ENCODE results near the gene EFCAB9.
"Not testable (repeated sequence)": the region's sequence is repeated elsewhere in the genome, so short reads cannot be mapped to it uniquely, and the experiment has no call there.

Gene EFCAB9

DNA sequence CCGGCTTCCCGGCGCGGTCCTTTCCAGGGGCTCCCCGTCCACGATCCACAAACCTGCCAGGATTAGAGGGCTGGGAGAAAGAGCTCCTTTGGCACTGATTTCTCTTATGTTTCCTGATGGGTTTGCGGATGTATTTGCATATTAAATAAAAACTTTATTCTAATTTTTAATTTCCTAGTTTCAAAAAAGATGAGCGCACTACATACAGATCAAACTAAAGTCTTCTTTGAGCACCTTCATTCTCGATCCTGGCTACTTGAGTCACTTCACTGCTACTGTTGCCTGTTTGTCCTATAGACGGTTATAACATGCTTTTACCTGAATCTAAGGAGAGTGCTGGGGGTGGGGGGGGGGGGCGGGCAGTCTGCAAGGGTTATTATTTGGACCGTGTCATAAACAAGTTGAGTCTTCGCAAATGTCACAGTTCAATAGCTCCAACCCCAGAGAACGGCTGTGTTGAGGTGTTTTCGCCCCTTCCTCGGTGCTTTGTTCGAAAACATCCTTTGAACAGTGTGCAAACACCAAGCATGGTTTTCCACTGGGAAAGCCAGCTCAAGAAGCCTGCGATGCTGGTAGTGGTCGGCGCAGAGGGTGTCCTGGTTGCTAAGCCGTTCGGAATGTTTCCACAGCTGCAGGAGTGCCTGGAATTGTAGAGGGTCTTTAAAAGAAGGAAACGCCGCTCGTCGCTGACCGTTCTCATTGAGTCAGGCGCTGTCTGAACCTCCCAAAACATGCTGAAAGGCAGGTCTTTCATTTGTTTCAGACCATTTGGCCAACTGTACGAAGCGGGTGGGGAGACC is 4.9 kb upstream of the EFCAB9 start:
- no peak for DNase-seq

- DNase-seq = no peak
Measured at GRCh38 chr5:172189693-172190296, 4.2 kb upstream of the EFCAB9 start.

GRCh38 chr5:172194985-172195774 is 1.2 kb downstream of the EFCAB9 start:
- DNase-seq = no peak

- DNase-seq = not testable (repeated sequence)
Measured at GRCh38 chr5:172197775-172198174, 3.8 kb downstream of the EFCAB9 start.

DNA sequence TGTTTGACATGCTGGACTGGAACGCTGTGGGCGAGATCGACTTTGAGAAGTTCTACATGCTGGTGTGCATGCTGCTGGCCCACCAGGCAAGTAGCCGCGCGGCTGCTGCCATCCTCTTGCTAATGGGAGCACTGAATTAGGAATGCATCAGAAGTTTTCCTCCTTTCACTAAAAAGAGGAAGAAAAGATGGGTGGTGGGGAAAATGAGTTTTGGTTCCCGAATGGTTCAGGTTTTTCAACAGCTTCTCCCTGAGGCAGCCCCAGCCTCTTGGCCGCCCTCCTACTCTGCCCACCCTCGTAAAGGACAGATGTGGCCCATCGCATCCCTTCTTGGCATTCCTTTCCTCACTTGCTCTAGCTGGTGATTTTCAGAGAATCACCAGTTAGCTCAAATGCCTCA is 5.5 kb downstream of the EFCAB9 start:
- DNase-seq = no peak

DNA sequence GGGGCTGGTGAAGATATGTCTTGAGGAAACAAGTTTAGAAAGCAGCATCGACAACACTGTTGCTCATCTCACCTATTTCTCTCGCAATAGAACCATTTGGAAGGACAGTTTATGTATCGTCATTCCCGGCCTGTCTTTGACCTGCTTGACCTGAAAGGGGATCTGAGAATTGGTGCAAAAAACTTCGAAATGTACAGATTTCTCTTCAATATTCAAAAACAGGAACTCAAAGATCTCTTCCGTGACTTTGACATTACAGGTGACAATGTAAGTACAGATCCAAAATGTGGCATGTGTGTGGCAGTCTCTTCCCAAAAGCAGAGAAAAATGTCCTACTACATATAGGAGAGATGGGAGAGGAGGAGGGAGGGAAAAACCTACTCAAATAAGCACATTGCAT is 6.5 kb downstream of the EFCAB9 start:
- DNase-seq = no peak

- not testable (repeated sequence) for DNase-seq
Measured at GRCh38 chr5:172205984-172206383, 12.0 kb downstream of the EFCAB9 start.

GRCh38 chr5:172207511-172207910 is 13.5 kb downstream of the EFCAB9 start:
- DNase-seq = no peak

GRCh38 chr5:172209714-172210113 is 15.7 kb downstream of the EFCAB9 start:
- DNase-seq = no peak

GRCh38 chr5:172211676-172212075 is 17.7 kb downstream of the EFCAB9 start:
- DNase-seq = no peak

DNA sequence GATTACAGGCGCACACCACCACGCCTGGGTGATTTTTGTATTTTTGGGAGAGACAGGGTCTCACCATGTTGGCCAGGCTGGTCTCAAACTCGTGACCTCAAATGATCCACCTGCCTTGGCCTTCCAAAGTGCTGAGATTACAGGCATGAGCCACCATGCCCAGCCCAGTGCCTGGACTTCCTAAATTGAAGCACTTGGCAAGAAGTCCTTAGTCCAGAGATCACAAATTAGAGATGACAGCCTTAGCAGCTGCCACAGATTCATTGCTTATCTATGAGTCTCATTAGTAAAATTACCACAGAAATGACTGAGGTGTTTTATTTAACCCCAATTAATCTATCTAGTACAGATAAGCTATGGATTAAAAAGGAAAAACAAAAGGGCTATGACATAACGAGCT is 19.2 kb downstream of the EFCAB9 start:
- no peak for DNase-seq

DNA sequence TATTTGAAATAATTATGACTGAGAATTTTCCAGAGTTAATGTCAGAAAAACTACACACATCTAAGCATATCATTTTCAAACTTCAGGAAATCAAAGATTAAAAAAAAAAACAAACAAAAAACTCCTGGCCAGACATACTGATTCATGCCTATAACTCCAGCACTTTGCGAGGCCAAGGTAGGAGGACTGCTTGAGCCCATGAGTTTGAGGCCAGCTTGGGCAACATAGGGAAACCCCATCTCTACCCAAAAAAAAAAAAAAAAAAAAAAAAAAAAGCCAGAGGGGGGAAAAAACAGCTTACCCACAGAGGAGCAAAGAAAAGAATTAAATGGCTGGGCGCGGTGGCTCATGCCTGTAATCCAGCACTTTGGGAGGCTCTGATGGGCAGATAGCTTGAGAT is 22.4 kb downstream of the EFCAB9 start:
- no peak for DNase-seq

DNA sequence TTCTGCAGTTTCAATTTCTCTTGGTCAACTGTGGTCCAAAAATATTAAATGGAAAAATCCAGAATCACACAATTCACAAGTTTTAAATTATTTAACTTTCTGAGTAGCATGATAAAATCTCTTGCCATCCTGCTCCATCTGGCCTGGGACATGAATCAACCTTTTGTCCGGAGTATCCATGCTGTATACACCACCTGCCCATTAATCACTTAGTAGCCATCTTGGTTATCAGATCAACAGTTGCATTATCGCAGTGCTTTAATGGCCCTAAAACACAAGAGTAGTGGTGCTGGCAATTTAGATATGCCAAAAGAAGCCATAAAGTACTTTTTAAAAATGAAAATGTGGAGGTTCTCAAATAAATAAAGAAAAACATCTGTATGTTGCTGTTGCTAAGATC is 25.3 kb downstream of the EFCAB9 start:
- DNase-seq = no peak

GRCh38 chr5:172223901-172224873 is 30.2 kb downstream of the EFCAB9 start:
- no peak for DNase-seq

DNA sequence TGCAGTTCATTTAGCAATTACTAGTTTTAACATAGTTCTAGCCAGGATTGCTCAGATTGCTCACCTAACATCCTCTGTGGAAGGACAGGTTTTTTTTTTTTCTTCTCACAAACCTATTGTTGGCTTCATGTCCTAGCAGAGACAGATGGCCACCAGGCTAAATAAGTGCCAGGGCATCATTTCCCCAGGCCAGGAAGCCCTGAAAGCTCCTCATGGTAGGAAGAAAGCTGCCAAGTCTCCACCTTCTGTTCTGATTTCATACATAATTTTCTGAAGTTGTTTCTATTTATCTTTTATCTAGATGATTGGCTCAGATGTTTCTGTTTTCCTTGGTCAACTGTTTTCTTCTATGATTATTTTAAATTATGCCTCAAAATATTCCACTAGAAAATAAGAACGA is 31.0 kb downstream of the EFCAB9 start:
- DNase-seq = no peak

DNA sequence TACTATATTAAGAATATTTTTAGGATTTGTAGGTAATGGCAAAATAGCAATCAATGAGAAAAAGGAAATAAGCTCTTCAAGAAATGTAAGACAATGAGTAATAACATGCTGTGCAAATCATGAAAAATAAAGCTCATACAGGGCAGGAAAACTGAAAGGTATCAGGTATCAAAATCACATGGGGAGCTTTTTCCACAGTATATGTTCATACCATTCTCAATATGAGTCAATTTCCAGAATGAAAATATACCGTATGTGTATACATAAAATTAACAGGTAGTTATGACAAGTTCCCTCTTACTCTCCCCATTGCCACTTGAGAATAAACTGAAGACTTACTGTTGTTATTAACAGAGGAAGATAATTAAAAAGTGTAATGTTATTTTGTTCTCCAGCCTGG is 35.9 kb downstream of the EFCAB9 start:
- no peak for DNase-seq

DNA sequence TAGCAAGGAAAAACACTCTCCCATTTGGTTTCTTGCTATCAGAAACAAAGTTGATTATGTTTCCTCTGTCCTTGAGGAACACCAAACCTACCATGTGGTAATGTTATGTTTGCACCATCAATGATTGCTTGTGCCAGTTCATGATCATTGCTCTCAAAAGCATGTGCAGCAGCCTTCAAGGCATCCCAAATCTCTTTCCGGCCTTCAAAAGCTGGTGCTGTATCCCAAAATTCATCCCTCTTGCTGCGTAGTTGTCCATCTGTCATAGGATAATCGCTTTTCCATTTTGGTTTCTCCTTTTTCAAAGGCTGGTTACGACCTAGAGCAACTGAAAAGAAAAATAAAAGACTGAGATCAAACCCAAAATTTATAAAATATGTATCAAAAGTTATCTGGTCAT is 40.1 kb downstream of the EFCAB9 start:
- no peak for DNase-seq

GRCh38 chr5:172235132-172235780 is 41.3 kb downstream of the EFCAB9 start:
- DNase-seq = no peak

DNA sequence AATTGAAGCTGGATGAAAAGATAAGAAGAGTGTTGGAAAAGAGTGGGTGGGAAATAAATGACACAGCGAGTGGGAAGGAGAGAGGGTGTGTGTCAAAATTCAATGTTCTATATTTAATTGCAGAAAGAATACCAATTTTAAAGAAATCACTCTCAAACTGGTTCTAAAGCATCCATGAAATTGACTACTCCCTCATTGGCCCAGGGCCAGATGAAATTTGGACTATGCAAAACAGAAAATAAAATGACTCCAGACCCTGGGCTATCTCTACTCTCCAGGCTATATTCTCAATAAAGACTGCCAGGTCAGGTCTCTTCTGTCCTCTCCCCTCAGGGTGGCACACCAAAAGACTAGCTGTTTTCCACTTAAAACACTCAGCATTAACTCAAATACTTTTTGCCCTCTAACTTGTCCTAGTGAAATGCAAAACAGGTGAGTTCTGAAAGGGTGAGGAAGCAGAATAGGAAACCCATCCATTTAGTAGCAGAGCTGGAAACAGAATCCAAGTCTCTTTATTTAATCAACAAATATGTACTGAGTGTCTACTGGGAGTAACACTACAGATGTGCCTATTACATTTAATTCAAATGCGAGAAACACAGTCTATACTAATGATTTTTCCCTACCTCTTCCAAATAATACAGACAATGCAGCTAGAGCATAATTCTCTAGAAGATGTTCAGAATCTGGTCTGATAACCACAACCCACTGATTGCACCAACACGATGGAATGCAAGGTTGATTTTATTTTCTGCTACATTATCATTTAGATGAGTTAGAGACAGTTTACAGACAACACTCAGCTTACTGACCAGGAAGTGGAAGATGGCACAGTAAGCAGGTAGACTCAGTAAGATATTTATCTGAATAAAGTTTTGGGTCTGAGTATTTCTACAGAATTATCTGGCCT is 42.1 kb downstream of the EFCAB9 start:
- DNase-seq = no peak

DNA sequence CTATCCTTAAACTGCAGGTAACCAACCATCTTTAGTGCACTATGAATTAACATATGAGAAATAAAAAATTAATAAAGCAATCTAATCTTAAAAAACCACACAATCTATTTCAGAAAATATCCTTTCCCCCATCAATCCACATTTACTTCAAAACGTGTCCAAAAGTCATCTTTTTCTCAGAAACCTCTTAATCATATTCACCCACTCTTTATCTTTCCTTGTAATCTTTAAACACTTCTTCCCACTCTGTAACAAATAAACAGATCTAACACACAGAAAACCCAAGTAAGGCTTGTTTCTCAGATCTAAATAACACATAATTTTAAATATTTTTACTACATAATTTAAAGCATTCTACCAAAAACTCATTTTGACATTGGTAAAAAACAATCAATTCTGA is 44.4 kb downstream of the EFCAB9 start:
- DNase-seq = no peak

GRCh38 chr5:172243302-172243701 is 49.3 kb downstream of the EFCAB9 start:
- no peak for DNase-seq
